HG02798 (cell line): ENCODE measurements around the gene AOPEP.

Experiments used
- ATAC-seq: cut with Tn5 transposase; IDR thresholded peaks from one replicate; pipeline ENCODE4 v1.9.1; 2021; ENCODE audit warnings: mild to moderate bottlenecking; ENCODE audit not compliant: unreplicated experiment, poor library complexity

AOPEP gene

DNA sequence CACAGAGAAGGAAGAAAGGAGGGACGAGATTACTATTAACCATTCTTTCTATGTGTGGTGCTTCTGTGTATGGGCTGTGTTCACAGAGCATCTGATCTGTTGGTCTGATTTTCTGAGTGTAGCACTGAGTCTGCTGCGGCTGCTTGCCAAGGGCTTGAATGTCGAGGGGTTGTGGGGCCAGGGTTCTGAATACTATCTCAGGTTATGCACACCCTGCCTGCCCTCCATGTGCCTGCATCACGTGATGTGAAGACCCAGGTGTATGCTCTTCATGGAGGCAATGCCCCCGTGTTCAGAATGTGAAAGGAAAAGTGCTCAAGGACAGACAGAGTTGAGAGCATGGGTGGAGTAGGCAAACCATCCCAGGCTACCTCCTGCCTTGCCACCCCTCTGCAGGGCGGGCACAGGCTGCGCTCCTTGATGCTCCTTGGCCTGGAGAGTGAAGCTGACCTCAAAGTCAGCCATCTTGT, 336.1 kb downstream of the AOPEP start:
- ATAC-seq: no peak

DNA sequence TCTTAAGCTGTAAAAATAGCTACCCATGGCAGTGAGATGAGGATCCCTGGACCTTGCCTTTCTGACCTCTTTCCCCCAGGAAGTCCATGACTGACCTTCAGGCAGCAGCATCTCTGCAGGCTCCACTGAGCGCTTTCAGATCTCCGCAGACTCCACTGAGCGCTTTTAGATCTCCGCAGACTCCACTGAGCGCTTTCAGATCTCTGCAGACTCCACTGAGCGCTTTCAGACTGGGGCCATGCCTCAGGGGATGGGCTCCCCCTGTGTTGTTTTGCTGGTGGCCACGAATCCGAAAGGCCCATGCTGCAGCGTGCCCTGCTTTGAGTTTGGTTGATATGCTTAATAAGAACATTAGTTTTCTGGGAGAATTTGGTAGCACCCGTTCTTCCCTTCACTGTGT, 336.8 kb downstream of the AOPEP start:
- no peak for ATAC-seq

GRCh38 chr9:95065224-95065623, 338.7 kb downstream of the AOPEP start:
- ATAC-seq: no peak

DNA sequence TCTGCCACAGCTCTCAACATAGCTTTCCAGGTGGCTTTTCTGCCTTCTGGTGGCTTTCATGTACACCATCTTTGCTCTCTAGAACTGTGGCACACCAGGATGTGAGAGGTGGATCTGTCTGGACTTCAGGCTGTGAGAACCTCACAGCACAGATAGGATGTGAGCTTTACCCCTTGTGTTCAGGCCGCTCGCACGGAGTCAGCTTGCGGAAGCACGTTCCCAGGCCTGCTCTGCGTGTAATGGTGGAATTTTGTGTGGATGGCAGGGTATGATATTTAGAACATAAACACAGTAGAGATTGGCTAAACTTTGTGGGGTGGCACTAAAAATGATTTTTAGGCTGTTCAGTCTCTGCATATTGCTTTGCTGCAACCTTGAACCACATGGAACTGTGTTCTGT, 340.6 kb downstream of the AOPEP start:
- no peak for ATAC-seq

DNA sequence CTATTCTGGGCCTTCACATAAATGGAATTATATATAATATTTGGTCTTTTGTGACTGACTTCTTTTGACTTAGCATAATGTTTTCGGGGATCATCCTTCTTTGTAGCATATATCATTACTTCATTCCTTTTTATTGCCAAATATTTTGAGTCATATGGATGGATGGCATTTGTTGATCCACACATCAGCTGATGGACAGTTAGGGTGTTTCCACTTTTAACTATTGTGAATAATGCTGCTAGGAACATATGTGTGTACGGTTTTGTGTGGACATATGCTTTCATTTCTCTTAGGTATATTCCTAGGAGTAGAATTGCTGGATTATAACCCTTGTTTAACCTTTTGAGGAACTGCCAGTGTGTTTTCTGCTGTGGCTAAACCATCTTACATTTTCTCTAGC, 341.4 kb downstream of the AOPEP start:
- no peak for ATAC-seq

DNA sequence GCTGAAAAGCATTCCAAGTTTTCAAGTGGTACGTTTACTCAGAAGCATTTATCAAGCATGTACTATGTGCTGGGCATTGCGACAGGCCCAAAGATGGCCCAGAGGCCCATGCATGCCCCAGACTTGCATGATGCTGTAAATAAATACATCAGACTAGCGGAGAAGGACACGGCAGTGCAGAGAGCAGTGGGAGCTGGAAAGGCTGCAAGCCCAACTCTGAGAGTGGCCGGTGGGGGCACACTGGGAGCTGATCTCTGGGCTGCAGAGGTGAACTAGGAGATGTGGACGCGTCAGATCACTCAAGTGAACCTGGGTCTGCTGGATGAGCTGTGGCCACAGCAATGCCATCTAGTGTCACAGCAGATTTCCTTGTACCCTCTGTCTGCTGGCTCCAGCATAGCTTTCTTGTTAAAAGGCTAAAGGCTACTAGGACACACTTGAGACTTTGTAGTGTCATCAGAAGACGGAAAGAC, 344.1 kb downstream of the AOPEP start:
- ATAC-seq: no peak

GRCh38 chr9:95071450-95071849, 345.0 kb downstream of the AOPEP start:
- ATAC-seq: no peak

DNA sequence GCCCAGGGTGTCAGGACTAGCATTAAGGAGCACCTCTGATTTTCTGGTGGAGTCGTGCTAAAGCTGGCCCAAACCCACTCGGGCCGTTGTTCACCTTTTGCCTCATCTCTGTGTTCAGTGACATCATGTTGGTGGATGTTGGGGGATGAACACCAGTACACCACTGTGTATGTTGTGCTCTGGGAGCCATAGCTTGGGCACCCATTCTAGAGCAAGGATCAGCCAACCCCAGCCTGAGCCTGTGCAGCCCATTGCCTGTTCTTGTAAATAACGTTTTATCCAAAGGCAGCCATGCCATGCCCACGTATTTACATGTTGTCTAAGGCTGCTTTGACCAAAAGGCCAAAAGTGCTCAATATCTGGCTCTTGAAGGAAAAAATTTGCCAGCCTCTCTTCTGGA, 345.4 kb downstream of the AOPEP start:
- ATAC-seq: no peak

- ATAC-seq: no peak
Observed at GRCh38 chr9:95073042-95073607, 346.6 kb downstream of the AOPEP start.

- ATAC-seq: no peak
Observed at GRCh38 chr9:95073918-95074317, 347.4 kb downstream of the AOPEP start.

- ATAC-seq: no peak
Observed at GRCh38 chr9:95074632-95075031, 348.1 kb downstream of the AOPEP start.

DNA sequence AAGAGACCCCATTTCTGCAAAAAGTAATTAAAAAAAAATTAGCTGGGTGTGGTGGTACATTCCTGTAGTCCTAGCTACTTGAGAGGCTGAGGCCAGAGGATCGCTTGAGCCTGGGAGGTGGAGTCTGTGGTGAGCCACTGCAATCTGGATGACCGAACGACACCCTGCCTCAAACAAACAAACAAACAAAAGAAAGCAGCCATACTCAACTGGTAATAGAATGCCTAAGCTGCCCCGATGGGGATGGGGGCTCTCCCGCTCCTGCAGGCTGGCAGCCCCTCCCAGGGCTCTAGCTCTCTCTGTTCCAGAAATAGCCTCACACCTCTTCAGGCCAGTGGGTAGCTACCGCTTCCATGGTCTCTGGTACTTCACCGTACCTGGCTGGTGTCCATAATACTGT, 349.2 kb downstream of the AOPEP start:
- no peak for ATAC-seq

DNA sequence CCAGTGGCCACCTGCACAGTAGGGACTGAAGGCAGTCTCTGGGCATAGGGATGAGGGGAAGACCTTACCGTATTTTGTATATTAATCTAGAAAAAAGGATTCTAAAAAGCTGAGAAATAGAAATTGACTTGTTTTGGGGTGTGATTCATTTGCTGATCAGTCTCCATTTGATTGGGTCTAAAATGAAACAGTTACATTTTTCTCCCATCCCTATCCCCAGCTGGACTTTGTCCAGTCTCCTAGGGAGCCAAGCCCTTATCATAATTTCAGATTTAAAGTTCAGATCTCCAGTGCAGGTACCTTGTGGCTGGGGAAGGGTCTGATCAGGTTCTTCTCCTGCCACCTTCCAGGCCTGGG, 350.2 kb downstream of the AOPEP start:
- ATAC-seq: no peak

- no peak for ATAC-seq
Observed at GRCh38 chr9:95077053-95077765, 350.7 kb downstream of the AOPEP start.

- ATAC-seq: no peak
Observed at GRCh38 chr9:95077766-95078370, 351.4 kb downstream of the AOPEP start.

GRCh38 chr9:95078511-95078910, 352.0 kb downstream of the AOPEP start:
- no peak for ATAC-seq

DNA sequence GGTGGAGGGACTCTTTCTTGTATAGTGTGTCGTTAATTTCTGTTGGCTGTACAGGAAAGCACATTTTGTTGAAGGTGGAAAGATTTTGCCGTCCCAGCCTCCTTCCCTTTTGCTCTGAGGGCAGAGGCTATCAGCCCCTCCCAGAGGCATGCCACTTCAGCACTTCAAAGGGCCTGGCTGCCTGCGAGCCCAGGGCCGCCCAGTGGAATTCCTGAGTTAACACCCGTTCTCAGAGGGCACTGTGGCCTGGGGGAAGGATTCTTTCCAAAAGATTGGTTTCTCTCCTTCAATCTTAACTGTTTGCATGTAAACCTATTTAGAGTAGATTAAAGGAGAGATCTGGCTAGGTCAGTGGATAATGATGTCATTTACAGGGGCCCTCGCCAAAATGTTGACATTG, 352.4 kb downstream of the AOPEP start:
- ATAC-seq: no peak

GRCh38 chr9:95079461-95079860, 353.0 kb downstream of the AOPEP start:
- no peak for ATAC-seq

GRCh38 chr9:95080961-95081647, 354.6 kb downstream of the AOPEP start:
- no peak for ATAC-seq

GRCh38 chr9:95081998-95082397, 355.5 kb downstream of the AOPEP start:
- ATAC-seq: no peak

DNA sequence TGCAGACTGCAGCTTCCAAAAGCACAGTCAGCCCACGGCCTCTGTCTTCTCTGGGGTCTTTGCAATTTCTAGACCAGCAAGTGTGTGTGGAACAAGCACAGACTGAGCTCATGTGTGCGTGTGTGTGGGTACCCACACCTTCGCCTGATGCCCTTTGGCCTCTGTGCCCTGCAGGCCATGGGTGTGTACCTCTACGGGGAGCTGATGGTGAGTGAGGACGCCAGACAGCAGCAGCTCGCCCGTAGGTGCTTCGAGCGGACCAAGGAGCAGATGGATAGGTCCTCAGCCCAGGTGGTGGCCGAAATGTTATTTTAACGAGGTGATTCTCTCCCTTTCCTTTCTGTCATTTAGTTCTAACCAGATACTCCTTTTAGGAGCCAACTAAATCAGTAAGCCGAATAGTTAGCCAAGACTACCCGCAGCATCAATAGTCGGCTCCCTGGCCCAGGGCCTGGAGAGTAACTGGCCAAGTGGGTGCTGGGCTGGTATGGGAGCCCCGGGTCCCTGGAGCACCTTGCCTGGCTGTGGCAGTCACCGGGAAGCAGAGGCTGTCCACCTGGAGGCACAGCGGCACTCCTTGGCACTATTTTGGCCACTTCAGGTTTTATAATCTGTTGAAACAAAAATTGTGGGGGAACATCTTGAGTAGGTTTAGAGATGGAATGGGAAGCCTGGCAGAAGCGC, 356.0 kb downstream of the AOPEP start:
- ATAC-seq: no peak
